GM12865 (cell line): ENCODE results near the gene DUS3L.

Source experiments
- DNase-seq: peaks from one replicate; pipeline ENCODE4 v3.0.0; 2010; ENCODE audit warnings: low read depth
- H3K4me3 ChIP-seq: 2 replicates; pipeline ENCODE4 v1.5.1; 2011; ENCODE audit warnings: mild to moderate bottlenecking, low read depth, low read length, control low read depth
- CTCF ChIP-seq: IDR thresholded peaks from 2 replicates; pipeline ENCODE4 v1.5.1; 2011; ENCODE audit warnings: low read length, control low read depth, low read depth, inconsistent platforms; ENCODE audit not compliant: insufficient read depth; ENCODE audit errors: missing control alignments

The DUS3L gene

GRCh38 chr19:5778402-5778801 lies 12.6 kb downstream of the DUS3L start:
- DNase-seq = no peak
- no peak for TF ChIP-seq CTCF
- H3K4me3 ChIP-seq = no peak overlapping the region

- DNase-seq = no peak
- no peak for TF ChIP-seq CTCF
Observed at GRCh38 chr19:5775668-5776309, 15.2 kb downstream of the DUS3L start.

GRCh38 chr19:5774921-5775320 lies 16.0 kb downstream of the DUS3L start:
- H3K4me3 ChIP-seq = no peak overlapping the region
- DNase-seq = no peak
- no peak for TF ChIP-seq CTCF

More at GRCh38 chr19:5775668-5776309, 15.2 kb downstream of the DUS3L start:
- no peak overlapping the region for H3K4me3 ChIP-seq

GRCh38 chr19:5773276-5773675 lies 17.7 kb downstream of the DUS3L start:
- H3K4me3 ChIP-seq = no peak overlapping the region
- DNase-seq = no peak
- TF ChIP-seq CTCF = no peak

GRCh38 chr19:5772416-5772815 lies 18.5 kb downstream of the DUS3L start:
- DNase-seq = no peak
- no peak for TF ChIP-seq CTCF

GRCh38 chr19:5767949-5768348 lies 23.0 kb downstream of the DUS3L start:
- H3K4me3 ChIP-seq = no peak overlapping the region
- no peak for TF ChIP-seq CTCF

More at GRCh38 chr19:5772416-5772815, 18.5 kb downstream of the DUS3L start:
- no peak overlapping the region for H3K4me3 ChIP-seq

GRCh38 chr19:5765220-5765619 lies 25.7 kb downstream of the DUS3L start:
- DNase-seq = no peak
- TF ChIP-seq CTCF = no peak
- no peak overlapping the region for H3K4me3 ChIP-seq

More at GRCh38 chr19:5767949-5768348, 23.0 kb downstream of the DUS3L start:
- DNase-seq = no peak
